Peyer's patch (tissue), 4 donors: Measurements from ENCODE around the gene KRT16.

Source experiments
- CTCF ChIP-seq, 6 experiments: fragments of 450-650 bp in 4 of 6; fragments of 200-600 bp in 2 of 6; sonication (generic) in 1 of 6; IDR thresholded peaks; one replicate each; pipeline ENCODE4 v1.5.1; 2017 to 2019; ENCODE audit warnings: antibody characterized with exemption in 6 of 6, mild to moderate bottlenecking in 3 of 6, moderate library complexity in 1 of 6
- POLR2A ChIP-seq, 2 donors: fragments of 450-650 bp; IDR thresholded peaks; one replicate each; pipeline ENCODE4 v1.5.1; 2017; ENCODE audit warnings: antibody characterized with exemption in 2 of 2, mild to moderate bottlenecking in 2 of 2, moderate library complexity in 2 of 2

GRCh38 chr17:41654678-41655607 lies 42.4 kb upstream of the KRT16 start:
- TF ChIP-seq CTCF (IDR thresholded peaks at IDR 0.05) (no peak), POLR2A (IDR thresholded peaks at IDR 0.05) (no peak)
